ENCODE results near the gene CDKL5. TPM values are rescaled to one million over a fixed set of nuclear protein-coding genes. Genes with fewer than 3 reads are reported as not detected.

The CDKL5 gene
- total RNA-seq, 1 experiment from 2014 or later = 1.2 TPM

DNA sequence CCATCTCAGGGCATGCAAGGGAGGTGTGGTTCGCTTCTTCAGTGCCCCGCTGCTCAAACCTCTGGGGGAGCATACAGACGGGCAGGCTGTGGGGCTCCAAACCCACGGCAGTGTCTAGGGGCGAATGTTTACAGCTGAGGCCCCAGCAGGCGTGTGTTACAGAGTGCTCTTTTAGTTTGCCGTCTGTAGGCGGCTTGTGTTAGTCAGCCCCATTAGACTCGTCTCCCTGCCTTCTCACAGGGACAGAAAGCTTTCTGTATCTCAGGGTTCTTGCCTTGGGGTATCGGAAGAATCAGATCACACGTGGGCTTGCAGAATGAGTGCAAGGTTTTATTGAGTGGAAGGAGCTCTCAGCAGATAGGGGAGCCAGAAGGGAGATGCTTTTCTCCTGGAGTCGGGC, 235.9 kb downstream of the CDKL5 start:
- TF ChIP-seq SIN3A (IDR thresholded peaks at IDR 0.05; ENCODE audit: borderline replicate concordance, insufficient read depth, low read depth, low read length) (no peak), TCF7L2 (IDR thresholded peaks at IDR 0.05; ENCODE audit: low read depth, low read length) (no peak), POLR2AphosphoS5 (IDR thresholded peaks at IDR 0.05; ENCODE audit: low read depth, low read length) (no peak), CTCF (IDR thresholded peaks at IDR 0.05) (no peak)
- TF ChIP-seq, protein P1, sequence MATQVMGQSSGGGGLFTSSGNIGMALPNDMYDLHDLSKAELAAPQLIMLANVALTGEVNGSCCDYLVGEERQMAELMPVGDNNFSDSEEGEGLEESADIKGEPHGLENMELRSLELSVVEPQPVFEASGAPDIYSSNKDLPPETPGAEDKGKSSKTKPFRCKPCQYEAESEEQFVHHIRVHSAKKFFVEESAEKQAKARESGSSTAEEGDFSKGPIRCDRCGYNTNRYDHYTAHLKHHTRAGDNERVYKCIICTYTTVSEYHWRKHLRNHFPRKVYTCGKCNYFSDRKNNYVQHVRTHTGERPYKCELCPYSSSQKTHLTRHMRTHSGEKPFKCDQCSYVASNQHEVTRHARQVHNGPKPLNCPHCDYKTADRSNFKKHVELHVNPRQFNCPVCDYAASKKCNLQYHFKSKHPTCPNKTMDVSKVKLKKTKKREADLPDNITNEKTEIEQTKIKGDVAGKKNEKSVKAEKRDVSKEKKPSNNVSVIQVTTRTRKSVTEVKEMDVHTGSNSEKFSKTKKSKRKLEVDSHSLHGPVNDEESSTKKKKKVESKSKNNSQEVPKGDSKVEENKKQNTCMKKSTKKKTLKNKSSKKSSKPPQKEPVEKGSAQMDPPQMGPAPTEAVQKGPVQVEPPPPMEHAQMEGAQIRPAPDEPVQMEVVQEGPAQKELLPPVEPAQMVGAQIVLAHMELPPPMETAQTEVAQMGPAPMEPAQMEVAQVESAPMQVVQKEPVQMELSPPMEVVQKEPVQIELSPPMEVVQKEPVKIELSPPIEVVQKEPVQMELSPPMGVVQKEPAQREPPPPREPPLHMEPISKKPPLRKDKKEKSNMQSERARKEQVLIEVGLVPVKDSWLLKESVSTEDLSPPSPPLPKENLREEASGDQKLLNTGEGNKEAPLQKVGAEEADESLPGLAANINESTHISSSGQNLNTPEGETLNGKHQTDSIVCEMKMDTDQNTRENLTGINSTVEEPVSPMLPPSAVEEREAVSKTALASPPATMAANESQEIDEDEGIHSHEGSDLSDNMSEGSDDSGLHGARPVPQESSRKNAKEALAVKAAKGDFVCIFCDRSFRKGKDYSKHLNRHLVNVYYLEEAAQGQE (IDR thresholded peaks at IDR 0.05; ENCODE audit: insufficient read depth in 1 of 2, low read depth in 2 of 2, low read length in 1 of 2) = no peak
- Histone ChIP-seq H3K4me3 (ENCODE audit: low read depth in 2 of 2, low read length in 2 of 2) (no peak overlapping the region), H3K4me1 (ENCODE audit: control insufficient read depth, insufficient read depth, low read length) (no peaks in the 10 kb centered on the region), H3K27ac (ENCODE audit: low read length) (no peak overlapping the region), H3K27me3 (ENCODE audit: control insufficient read depth, insufficient read depth, low read length) (no peaks in the 10 kb centered on the region), H3K36me3 (ENCODE audit: control insufficient read depth, insufficient read depth, low read length) (no peaks in the 10 kb centered on the region), H3K9me3 (ENCODE audit: control insufficient read depth, insufficient read depth, low read depth, low read length) (no peaks in the 10 kb centered on the region)
- in situ Hi-C loops (cut with HindIII; ENCODE audit: low pct_unique_long_range_greater_than_20kb, low sequenced_read_pairs) (no loop called here), intact Hi-C loops (cut with micrococcal nuclease; ENCODE audit: unreplicated experiment) (no loop called here)
- CTCF ChIA-PET = no interaction called here
- DNase-seq (ENCODE audit: low read depth, low spot score) (no peak), ATAC-seq (no peak)
- POLR2A ChIA-PET = no interaction called here
- no TSS peak for BruUV-seq (replicated peaks)

DNA sequence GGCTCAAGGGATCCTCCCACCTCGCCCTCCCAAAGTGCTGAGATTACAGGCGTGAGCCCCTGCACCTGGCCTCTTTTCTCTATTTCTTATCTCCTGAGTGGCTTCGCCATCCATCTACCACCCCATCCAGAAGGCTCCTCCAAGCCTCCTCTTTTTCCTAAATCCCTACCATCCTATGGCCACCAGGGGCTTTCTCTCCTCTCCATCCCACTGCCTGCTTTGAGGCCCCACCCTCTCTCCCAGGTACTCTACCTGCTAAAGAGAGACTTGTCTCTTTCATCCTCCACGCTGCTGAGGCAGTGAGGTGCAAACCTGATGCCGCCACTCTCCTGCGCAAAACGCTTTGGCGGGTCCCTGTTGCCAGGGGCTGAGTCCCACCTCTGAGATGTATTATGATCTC, 239.5 kb downstream of the CDKL5 start:
- ChIA-PET CTCF (no interaction called here), POLR2A (no interaction called here)
- H3K9me3 ChIP-seq (ENCODE audit: control insufficient read depth, insufficient read depth, low read depth, low read length) = no peaks in the 10 kb centered on the region
- intact Hi-C loops (cut with micrococcal nuclease; ENCODE audit: unreplicated experiment) = no loop called here
- H3K36me3 ChIP-seq (ENCODE audit: control insufficient read depth, insufficient read depth, low read length) = no peaks in the 10 kb centered on the region
- ATAC-seq (no peak), DNase-seq (ENCODE audit: low read depth, low spot score) (no peak)
- TF ChIP-seq, protein P1 (IDR thresholded peaks at IDR 0.05; ENCODE audit: insufficient read depth in 1 of 2, low read depth in 2 of 2, low read length in 1 of 2) = no peak
- no peak for TF ChIP-seq POLR2AphosphoS5 (IDR thresholded peaks at IDR 0.05; ENCODE audit: low read depth, low read length)
- TF ChIP-seq TCF7L2 (IDR thresholded peaks at IDR 0.05; ENCODE audit: low read depth, low read length) = no peak
- in situ Hi-C loops (cut with HindIII; ENCODE audit: low pct_unique_long_range_greater_than_20kb, low sequenced_read_pairs) = no loop called here
- H3K27me3 ChIP-seq (ENCODE audit: control insufficient read depth, insufficient read depth, low read length) = no peaks in the 10 kb centered on the region
- no peak overlapping the region for H3K27ac ChIP-seq (ENCODE audit: low read length)
- H3K4me3 ChIP-seq (ENCODE audit: low read depth in 2 of 2, low read length in 2 of 2) = no peak overlapping the region
- BruUV-seq (replicated peaks) = no TSS peak
- no peaks in the 10 kb centered on the region for H3K4me1 ChIP-seq (ENCODE audit: control insufficient read depth, insufficient read depth, low read length)

All from Panc1 (cell line).